Right lobe of liver (tissue), 4 donors: ENCODE results near the gene TSPAN4.

ENCODE experiments used
- POLR2A ChIP-seq: fragments of 450-650 bp; IDR thresholded peaks from one replicate; pipeline ENCODE4 v1.6.1; 2017; ENCODE audit warnings: antibody characterized with exemption, mild to moderate bottlenecking
- TF ChIP-seq, protein P1 (sequence below), 4 donors: fragments of 200-600 bp in 3 of 4; fragments of 450-650 bp in 1 of 4; IDR thresholded peaks; one replicate each; pipeline versions ENCODE4 v1.5.1 to v1.8.0; 2016 to 2022; ENCODE audit warnings: antibody characterized with exemption in 4 of 4, mild to moderate bottlenecking in 2 of 4
- donor health status: DM: no; HTN: no; CAD: no.
- donor health status: DM: no; HTN: no; CAD: no.
- donor health status: DM: no; HTN: yes; CAD: no.

GRCh38 chr11:832529-833113 lies 10.0 kb upstream of the TSPAN4 start, which contains the start of gene CD151:
- TF ChIP-seq, protein P1, sequence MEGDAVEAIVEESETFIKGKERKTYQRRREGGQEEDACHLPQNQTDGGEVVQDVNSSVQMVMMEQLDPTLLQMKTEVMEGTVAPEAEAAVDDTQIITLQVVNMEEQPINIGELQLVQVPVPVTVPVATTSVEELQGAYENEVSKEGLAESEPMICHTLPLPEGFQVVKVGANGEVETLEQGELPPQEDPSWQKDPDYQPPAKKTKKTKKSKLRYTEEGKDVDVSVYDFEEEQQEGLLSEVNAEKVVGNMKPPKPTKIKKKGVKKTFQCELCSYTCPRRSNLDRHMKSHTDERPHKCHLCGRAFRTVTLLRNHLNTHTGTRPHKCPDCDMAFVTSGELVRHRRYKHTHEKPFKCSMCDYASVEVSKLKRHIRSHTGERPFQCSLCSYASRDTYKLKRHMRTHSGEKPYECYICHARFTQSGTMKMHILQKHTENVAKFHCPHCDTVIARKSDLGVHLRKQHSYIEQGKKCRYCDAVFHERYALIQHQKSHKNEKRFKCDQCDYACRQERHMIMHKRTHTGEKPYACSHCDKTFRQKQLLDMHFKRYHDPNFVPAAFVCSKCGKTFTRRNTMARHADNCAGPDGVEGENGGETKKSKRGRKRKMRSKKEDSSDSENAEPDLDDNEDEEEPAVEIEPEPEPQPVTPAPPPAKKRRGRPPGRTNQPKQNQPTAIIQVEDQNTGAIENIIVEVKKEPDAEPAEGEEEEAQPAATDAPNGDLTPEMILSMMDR (IDR thresholded peaks at IDR 0.05) = no peak
- no peak for TF ChIP-seq POLR2A
